Kasumi-1 (cell line): ENCODE measurements around the gene CIAO3.

Source experiments
- DNase-seq, 2 experiments: peaks; one replicate each; lab custom pipeline; 2025; lab: John Stamatoyannopoulos, UW

The CIAO3 gene

DNA sequence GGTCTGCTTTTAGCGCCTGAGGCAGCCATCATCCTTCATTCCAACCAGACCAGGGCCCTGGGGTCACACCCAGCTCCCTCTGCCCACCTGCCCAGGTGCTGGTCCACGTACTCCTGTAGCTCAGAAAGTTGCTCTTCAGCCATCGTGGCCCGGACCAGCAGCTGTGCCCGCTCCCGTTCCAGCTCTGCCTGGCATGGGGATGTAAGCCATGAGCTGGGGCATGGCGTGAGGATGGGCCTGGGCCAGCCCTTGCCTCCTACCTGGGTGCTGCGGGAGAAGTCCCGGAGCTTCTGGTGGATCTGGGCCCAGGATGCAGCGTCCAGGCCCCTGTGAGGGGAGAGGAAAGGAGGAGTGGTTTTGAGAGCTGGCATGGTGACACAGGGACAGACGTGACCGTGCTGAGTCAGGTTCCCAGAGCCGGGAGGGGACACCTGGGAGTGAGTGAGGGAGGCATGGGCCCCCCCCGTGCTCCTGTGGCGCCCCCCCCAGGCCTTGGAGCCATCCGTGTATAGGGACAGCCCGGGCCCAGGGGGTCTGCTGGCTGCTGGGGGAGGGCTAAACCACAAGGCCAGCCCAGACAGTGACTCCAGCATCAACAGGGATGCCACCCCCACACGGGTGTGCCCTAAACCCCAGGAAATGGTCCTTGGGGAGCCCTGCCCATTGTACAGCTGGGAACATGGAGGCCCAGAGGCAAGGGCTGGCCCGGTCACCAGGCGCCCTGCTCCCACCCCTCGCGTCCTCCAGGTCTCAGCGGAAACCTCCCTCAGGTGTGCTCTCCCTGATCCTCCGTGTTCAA, 17.8 kb downstream of the CIAO3 start:
- no peak for DNase-seq

- no peak for DNase-seq
These were observed 18.8 kb downstream of the CIAO3 start for GRCh38 chr16:721765-722540.

GRCh38 chr16:720990-721764, 19.6 kb downstream of the CIAO3 start, which contains the start of gene ANTKMT:
Gene ANTKMT, plus strand, starts transcription at chr16:721146. Its CDS starts 129 bp downstream, at chr16:721275.
- no peak for DNase-seq

DNA sequence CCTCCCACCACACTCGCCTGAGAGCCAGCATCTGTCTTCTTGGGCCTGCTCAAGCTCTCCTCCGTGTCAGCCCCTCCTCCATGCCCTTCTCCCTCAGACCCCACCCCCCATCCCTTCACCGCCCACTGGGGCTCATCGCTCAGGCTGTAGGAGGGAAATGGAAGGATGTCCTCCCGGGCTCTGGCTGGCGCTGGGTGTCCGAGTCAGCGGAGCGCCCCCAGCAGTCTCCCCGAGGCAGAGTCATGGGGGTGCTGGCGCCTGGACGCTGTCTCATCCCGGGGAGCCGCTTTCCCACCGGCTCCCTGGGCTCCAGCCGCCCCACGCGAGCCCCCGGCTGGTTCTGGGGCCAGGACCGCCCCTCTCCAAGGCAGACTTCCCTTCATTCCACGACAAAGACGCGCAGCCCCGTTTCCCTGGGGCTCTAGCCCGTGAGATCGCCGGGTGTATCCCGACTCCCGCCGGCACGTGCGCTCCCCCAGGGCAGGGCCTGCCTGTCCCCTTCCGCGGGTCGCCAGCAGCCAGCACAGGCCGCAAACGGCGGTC, 20.3 kb downstream of the CIAO3 start:
- DNase-seq: peak; percentile 16 to 20

GRCh38 chr16:719815-720446, 20.9 kb downstream of the CIAO3 start:
- DNase-seq: peak in 1 of 2 experiments; percentile 11

- DNase-seq: no peak
These were observed 21.9 kb downstream of the CIAO3 start for GRCh38 chr16:718922-719321.

DNA sequence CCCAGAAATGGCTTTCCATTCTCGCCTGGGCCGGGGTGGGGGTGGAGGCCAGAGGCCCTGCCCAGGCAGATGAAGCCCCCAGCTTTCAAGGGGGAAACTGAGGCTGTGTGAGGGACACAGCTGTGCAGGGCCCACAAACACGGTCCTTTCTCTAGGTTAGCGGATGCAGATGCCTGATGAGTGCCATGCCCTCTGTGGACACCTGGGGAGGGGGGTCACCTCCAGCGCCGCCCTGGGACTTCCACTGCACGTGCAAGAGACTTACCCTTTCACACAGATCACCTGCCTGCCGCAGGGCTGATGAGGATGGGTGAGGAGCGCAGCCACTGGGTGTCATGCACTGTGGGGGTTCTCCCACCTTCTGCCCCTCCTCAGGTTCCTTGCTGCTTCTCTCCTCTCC, 22.4 kb downstream of the CIAO3 start:
- DNase-seq: no peak

DNA sequence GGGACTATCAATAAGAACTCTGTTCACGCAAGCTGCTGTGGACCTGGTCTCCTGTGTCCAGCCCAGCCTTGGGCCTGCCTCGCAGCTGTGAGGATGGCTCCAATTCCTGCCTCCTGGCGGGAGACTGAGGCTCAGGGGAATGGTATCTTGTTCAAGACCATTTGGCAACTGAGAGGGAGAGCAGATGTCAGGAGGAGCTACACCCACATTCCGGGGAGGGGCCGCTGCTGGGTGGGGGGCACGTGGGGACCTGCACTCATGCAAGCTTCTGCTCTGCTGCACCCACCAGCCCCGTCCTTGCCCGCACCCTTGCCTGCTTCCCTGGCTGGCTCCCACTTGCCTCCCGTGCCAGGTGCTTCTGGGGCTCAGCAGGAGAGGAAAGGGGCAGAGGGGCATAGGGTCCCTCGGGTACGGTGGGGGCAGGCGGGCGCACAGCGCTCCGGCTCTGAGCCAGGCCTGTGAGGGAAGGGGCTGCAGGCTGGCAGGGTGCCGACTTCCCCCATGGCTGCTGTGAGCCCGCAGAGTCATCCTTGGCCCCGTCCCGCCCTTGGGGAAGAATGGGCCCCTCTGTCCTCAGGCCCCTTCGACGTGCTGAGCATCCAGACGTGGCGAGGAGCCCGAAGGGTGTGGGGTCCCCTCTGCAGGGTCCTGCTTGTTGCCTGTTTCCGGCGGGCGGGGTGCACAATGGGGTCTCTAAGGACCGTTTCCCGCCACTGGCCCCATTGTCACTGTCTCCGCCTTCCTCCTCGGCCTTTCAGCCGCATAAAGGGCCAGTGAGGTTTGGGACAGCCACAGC, 23.1 kb downstream of the CIAO3 start:
- no peak for DNase-seq

DNA sequence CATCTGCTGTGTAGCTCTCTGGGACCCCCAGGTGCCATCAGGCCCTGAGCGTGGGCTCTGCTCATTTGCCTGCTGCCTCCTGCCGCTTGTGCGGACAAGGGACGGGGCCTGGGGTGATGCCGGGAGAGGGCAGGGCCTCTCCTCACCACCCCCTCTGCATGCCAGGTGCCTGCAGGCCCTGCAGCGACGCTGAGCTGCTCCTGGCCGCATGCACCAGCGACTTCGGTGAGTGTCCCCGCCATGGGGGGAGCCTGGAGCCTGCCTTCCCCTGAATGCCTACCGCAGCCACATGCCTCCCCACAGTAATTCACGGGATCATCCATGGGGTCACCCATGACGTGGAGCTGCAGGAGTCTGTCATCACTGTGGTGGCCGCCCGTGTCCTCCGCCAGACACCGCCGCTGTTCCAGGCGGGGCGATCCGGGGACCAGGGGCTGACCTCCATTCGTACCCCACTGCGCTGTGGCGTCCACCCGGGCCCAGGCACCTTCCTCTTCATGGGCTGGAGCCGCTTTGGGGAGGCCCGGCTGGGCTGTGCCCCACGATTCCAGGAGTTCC, 23.9 kb downstream of the CIAO3 start:
- DNase-seq: no peak

- DNase-seq: no peak
These were observed 24.6 kb downstream of the CIAO3 start for GRCh38 chr16:716200-716568.

DNA sequence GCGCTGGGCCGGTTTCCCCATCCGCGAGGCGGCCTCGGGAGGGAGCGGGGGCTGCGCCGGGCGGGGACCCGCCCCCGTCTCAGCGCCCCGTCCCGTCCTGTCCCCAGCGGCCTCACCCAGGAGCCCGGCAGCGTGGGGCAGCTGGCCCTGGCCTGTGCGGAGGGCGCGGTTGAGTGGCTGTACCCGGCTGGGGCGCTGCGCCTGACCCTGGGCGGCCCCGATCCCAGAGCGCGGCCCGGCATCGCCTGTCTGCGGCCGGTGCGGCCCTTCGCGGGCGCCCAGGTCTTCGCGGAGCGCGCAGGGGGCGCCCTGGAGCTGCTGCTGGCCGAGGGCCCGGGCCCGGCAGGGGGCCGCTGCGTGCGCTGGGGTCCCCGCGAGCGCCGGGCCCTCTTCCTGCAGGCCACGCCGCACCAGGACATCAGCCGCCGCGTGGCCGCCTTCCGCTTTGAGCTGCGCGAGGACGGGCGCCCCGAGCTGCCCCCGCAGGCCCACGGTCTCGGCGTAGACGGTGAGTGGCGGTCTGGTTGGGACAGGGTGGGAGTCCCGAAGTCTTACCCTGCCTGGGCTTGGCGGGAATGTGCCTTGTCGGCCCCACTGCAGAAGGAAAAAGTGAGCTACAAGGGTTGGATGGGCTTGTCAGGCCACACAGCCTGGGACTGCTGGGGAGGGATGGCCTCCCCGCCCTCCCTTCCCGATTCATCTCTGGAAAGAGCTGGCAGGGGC, 25.2 kb downstream of the CIAO3 start:
- no peak for DNase-seq

GRCh38 chr16:714558-715476, 26.0 kb downstream of the CIAO3 start, which contains the start of gene METRN:
Gene METRN, plus strand, starts transcription at chr16:715118. Its CDS starts 172 bp downstream, at chr16:715290.
- peak; percentile 26 to 40 for DNase-seq

GRCh38 chr16:714079-714478, 26.7 kb downstream of the CIAO3 start:
- no peak for DNase-seq

- DNase-seq: peak in 1 of 2 experiments; percentile 13
These were observed 28.0 kb downstream of the CIAO3 start for GRCh38 chr16:712740-713250.

- peak in 1 of 2 experiments; percentile 6 for DNase-seq
These were observed 29.1 kb downstream of the CIAO3 start for GRCh38 chr16:711548-712320.

DNA sequence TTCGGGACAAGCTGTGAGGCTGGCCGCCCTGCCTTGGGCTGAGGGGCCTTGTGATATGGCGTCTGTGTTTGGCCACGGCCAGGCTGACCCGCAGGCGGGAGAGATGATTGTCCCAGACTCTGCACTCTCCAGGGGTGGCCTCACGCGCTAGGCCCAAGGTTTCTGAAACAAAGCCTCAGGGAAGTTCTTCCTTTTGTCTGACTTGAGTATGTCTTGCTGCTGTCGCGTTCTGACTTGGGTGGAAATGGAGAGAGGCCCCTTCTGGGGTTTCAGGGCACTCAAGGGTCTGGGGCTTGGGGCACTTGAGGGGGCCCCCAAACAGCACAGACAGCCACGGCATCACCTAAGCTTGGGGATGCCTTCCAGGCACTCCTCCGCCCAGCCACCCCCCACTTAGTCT, 29.7 kb downstream of the CIAO3 start:
- DNase-seq: no peak

- no peak for DNase-seq
These were observed 30.2 kb downstream of the CIAO3 start for GRCh38 chr16:710500-711075.
